Common myeloid progenitor, CD34-positive (primary cell): ENCODE measurements around the gene FAM163B.

ENCODE experiments used
- CTCF ChIA-PET: fragments of 350-600 bp; sonication (Branson Sonifier 250); formaldehyde crosslinking; loops from one replicate; lab custom pipeline; 2021; ENCODE audit warnings: antibody characterized with exemption; lab: Charles Lee
- POLR2A ChIA-PET: fragments of 350-600 bp; sonication (Branson Sonifier 250); formaldehyde crosslinking; loops from one replicate; lab custom pipeline; 2021; ENCODE audit warnings: antibody characterized with exemption; lab: Charles Lee
- DNase-seq, 3 donors: peaks; one replicate each; pipeline versions ENCODE4 v3.0.0 to v3.0.0-alpha.2; 2013
- H3K27ac ChIP-seq, 2 experiments: 1 replicate in 1 of 2; 2 replicates in 1 of 2; pipeline ENCODE4 v1.7.0; 2013; ENCODE audit warnings: inconsistent platforms in 2 of 2, low read length in 2 of 2, mild to moderate bottlenecking in 2 of 2, low read depth in 1 of 2, moderate library complexity in 1 of 2; ENCODE audit not compliant: severe bottlenecking in 2 of 2, insufficient read depth in 1 of 2, poor library complexity in 1 of 2
- H3K27me3 ChIP-seq, 5 experiments: replicated peaks in 2 of 5; 1 replicate in 3 of 5; 2 replicates in 2 of 5; pipeline versions ENCODE4 v1.6.1 to v1.7.0; 2013; ENCODE audit warnings: low read length in 4 of 5, mild to moderate bottlenecking in 2 of 5, moderate library complexity in 2 of 5, inconsistent platforms in 1 of 5; ENCODE audit not compliant: insufficient read depth in 5 of 5, control insufficient read depth in 4 of 5
- H3K36me3 ChIP-seq, 4 experiments: 1 replicate in 2 of 4; 2 replicates in 2 of 4; pipeline versions ENCODE4 v1.6.1 to v1.7.0; 2013; ENCODE audit warnings: low read length in 3 of 4, control low read depth in 1 of 4, mild to moderate bottlenecking in 1 of 4; ENCODE audit not compliant: control insufficient read depth in 4 of 4, insufficient read depth in 4 of 4
- H3K4me1 ChIP-seq, 4 experiments: 1 replicate in 3 of 4; 2 replicates in 1 of 4; pipeline versions ENCODE4 v1.6.1 to v1.7.1; 2013; ENCODE audit warnings: low read length in 3 of 4, mild to moderate bottlenecking in 3 of 4, control low read depth in 1 of 4, inconsistent platforms in 1 of 4, moderate library complexity in 1 of 4; ENCODE audit not compliant: control insufficient read depth in 4 of 4, insufficient read depth in 4 of 4; ENCODE audit errors: control extremely low read depth in 1 of 4
- H3K4me3 ChIP-seq, 7 experiments: 1 replicate in 4 of 7; 2 replicates in 3 of 7; pipeline versions ENCODE4 v1.5.1 to v1.7.0; 2013; ENCODE audit warnings: mild to moderate bottlenecking in 7 of 7, low read length in 6 of 7, moderate library complexity in 6 of 7, inconsistent platforms in 2 of 7, low read depth in 2 of 7, control low read depth in 1 of 7; ENCODE audit not compliant: insufficient read depth in 4 of 7, control insufficient read depth in 1 of 7; ENCODE audit errors: extremely low read depth in 1 of 7
- H3K9me3 ChIP-seq, 5 experiments: 1 replicate in 4 of 5; 2 replicates in 1 of 5; pipeline versions ENCODE4 v1.6.1 to v1.7.1; 2013; ENCODE audit warnings: low read length in 4 of 5, mild to moderate bottlenecking in 2 of 5, inconsistent platforms in 1 of 5, low read depth in 1 of 5, moderate library complexity in 1 of 5; ENCODE audit not compliant: control insufficient read depth in 4 of 5, insufficient read depth in 2 of 5; ENCODE audit errors: control extremely low read depth in 1 of 5
- WGBS: methylation state at CpG from one replicate; pipeline ENCODE4 v1.1.5; 2013; ENCODE audit not compliant: insufficient coverage; 5-methylcytosine and 5-hydroxymethylcytosine counted together

The FAM163B gene

DNA sequence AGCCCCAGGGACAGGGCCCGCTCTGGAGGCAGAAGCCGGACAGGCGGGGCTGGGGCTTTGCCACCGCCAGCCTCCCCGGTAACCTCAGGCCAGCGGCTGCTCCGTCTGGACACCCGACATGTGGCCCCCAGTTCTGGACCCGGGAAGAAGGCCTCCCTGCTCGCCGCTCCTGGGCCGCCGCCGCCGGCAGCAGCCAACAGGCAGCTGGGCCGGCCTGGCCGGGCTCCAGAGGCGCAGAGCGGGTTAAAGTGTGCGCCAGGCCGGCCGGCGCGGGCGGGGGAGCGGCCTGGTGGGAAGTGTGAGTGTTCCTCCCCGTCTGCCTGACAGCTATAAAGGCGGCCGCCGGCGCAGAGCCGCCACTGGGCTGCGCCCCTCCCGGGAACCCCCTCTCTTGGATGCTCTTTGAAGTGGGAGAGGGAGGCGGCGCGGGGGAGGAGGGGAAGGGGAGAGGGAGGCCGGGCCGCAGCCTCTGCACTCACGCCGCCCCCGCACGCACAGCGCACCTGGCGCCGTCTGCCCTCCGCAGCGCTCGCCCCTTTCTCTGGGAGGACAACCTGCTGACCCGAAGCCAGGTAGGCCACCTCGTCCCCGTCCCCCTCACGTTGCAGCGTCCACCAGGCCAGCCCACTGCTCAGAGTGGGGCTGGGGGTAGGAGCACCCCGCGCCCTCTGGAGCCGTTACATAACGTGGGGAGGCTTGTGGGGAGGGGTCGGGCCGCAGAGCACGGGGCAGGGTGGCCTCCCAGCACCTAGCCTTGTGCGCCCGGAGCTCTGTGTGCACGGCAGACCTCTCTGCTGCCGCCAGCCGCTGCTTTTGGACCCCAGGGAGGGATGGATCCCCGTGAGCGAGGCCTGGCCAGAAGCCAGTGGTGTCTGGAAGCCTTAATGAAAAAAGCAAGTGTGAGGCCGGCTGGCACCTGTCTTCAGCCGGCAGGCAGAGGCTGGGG is 74.6 kb downstream of the FAM163B start, which contains the start of gene ADAMTSL2:
TSS of gene ADAMTSL2 (plus strand) at position 359 of the 946 bp plus-strand sequence. CDS start 2,009 bp downstream, outside the sequence.
- 4% methylated on average over 41 of the region's 70 CpGs for WGBS
- Histone ChIP-seq H3K4me1 (peaks cover 0 to 35% (median 27%) of the 10 kb centered on the region in 4 experiments), H3K36me3 (no peaks in the 10 kb centered on the region), H3K9me3 (no peaks in the 10 kb centered on the region), H3K4me3 (peak within 1 kb of the TSS in 2 of 7 experiments; percentile 46 to 49), H3K27ac (no peak within 1 kb of the TSS), H3K27me3 (peaks cover 0 to 58% (median 11%) of the 10 kb centered on the region in 5 experiments)
- POLR2A ChIA-PET, result interaction anchor here (0.7 to 1.0 kb wide), 2 partner anchors 9 to 50 kb away, joined by 3 read pairs; no protein-coding TSS in a partner anchor
- CTCF ChIA-PET, result interaction anchor here (0.9 to 5.7 kb wide), 8 partner anchors 16 to 226 kb away, joined by 3 to 39 read pairs (median 5); no protein-coding TSS in a partner anchor
- DNase-seq, result peak; percentile 39 to 75 (median 74)

DNA sequence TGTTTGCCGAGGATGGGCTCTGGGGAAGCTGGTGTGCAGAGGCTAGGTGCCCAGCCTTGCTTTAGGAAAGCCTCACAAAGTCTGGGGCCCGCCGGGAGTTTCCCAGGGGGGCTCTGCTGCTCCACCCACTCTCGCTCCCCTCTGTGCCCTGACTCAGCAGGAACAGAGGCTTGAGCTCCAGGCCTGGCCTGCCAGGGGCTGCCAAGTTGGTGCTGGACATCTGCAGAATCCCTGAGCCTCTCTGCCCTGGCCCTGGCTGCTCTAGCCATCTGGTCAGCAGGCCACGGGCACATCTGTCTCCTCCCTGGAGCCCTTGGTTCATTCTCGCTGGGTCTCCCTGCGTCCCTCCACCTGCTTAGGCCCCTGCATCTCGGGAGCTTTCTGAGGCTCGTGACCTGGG is 75.3 kb downstream of the FAM163B start:
- POLR2A ChIA-PET, result interaction anchor here (0.7 to 1.0 kb wide), 2 partner anchors 10 to 51 kb away, joined by 3 read pairs; no protein-coding TSS in a partner anchor
- H3K4me1 ChIP-seq, result peaks cover 0 to 29% (median 23%) of the 10 kb centered on the region in 4 experiments
- WGBS, result 37% methylated on average over 9 of the region's 9 CpGs
- peak in 2 of 3 donors; percentile 55 to 61 for DNase-seq
- H3K27ac ChIP-seq, result no peak overlapping the region
- CTCF ChIA-PET, result interaction anchor here (0.9 to 5.7 kb wide), 10 partner anchors 17 to 227 kb away, joined by 3 to 39 read pairs (median 4); no protein-coding TSS in a partner anchor
- H3K36me3 ChIP-seq, result no peaks in the 10 kb centered on the region
- peak overlapping the region in 2 of 7 experiments; percentile 46 to 49 for H3K4me3 ChIP-seq
- H3K27me3 ChIP-seq, result peaks cover 0 to 51% (median 11%) of the 10 kb centered on the region in 5 experiments
- no peaks in the 10 kb centered on the region for H3K9me3 ChIP-seq

DNA sequence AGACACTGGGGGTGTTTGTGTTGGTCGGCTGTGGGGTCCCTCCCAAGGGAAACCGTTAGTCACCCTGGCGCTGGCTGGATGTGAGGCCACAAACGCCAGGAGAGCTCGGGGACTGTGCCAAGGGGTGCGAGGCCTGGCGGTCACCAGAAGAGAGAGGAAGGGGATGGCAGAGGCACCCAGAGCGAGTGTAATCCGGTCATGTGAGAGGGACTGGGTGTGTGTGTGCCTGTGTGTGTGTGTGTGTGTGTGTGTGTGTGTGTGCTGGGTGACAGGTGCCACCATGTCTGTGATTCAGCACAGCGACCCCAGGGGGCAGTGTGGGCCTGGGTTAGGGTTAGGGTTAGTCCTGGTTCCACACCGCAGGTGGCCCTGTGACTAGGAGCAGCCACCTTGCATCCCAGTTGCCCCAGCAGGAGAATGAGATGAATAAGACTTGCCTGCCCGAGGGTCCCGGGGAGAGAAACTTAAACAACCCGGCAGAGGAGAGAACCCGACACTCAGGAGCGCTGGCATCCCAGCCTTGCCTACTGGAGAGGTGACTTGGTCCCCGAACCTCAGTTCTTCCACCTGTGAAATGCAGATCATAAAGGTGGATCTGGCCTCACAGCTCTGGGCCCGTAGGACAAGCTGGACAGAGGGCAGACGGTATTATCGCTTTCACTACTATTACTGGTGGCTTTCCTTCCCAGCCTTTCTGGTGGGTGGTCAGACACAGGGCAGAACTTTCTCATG is 76.1 kb downstream of the FAM163B start:
- DNase-seq, result peak; percentile 85 to 91 (median 90)
- Histone ChIP-seq H3K4me1 (peaks cover 0 to 28% (median 23%) of the 10 kb centered on the region in 4 experiments), H3K4me3 (no peak overlapping the region), H3K27ac (no peak overlapping the region), H3K36me3 (no peaks in the 10 kb centered on the region), H3K27me3 (peaks cover 0 to 43% (median 11%) of the 10 kb centered on the region in 5 experiments), H3K9me3 (no peaks in the 10 kb centered on the region)
- WGBS, result 44% methylated on average over 19 of the region's 20 CpGs
- POLR2A ChIA-PET, result interaction anchor here (1.0 kb wide), 1 partner anchor 52 kb away, joined by 3 read pairs; no protein-coding TSS in a partner anchor
- CTCF ChIA-PET, result interaction anchor here (0.9 to 5.7 kb wide), 15 partner anchors 9 to 228 kb away, joined by 3 to 39 read pairs (median 3); partner anchors contain the start of gene MYMK

DNA sequence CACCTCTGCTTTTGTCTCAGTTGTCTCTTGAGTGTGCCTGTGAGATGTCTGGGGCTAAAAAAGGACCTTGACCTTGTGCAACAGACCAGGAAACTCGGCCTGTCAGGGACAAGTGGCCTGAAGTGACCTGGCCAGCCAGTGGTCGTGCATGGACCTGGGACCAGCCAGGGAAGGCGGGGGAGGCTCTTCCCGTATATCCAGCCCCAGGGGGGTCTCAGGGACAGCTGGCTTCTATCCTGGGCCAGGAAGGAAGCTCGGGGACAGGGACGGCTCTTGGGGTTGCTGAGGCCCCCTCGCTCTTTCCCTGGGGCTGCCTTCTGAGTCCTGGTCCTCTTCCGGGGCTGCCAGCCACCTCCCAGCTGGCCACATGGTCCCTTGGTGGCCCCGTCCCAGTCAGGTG is 77.9 kb downstream of the FAM163B start:
- ChIA-PET POLR2A (no interaction called here), CTCF (interaction anchor here (0.6 to 5.7 kb wide), 4 partner anchors 17 to 262 kb away, joined by 3 to 39 read pairs (median 3); no protein-coding TSS in a partner anchor)
- 95% methylated on average over 9 of the region's 9 CpGs for WGBS
- no peaks in the 10 kb centered on the region for H3K9me3 ChIP-seq
- H3K27ac ChIP-seq, result no peak overlapping the region
- no peak for DNase-seq
- H3K27me3 ChIP-seq, result peaks cover 0 to 27% (median 10%) of the 10 kb centered on the region in 5 experiments
- no peaks in the 10 kb centered on the region for H3K36me3 ChIP-seq
- H3K4me3 ChIP-seq, result no peak overlapping the region
- peaks cover 0 to 34% (median 31%) of the 10 kb centered on the region in 4 experiments for H3K4me1 ChIP-seq

DNA sequence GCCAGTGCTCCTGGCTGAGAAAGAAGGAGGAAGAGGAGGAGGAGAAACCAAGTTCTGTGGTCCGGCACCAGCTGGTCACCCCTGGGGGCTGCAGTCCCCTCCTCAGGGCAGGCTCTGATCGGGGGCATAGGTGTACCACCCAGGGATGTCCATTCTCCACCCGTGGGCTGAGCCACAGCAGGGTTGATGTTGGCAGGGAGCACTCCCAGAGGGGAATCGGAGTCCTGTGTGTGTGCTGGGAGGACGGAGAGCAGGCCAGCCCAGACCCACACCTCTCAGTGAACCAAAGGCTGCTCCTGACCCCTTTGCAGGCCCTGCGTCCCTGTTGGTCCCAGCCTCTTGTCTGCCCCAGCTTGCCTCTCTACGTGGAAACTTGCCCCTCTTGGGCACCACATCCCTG is 79.3 kb downstream of the FAM163B start:
- WGBS, result 98% methylated on average over 5 of the region's 7 CpGs
- H3K4me3 ChIP-seq, result no peak overlapping the region
- ChIA-PET POLR2A (interaction anchor here (0.8 to 1.2 kb wide), 2 partner anchors 12 to 61 kb away, joined by 3 read pairs; no protein-coding TSS in a partner anchor), CTCF (interaction anchor here (1.2 to 5.7 kb wide), 3 partner anchors 10 to 196 kb away, joined by 3 to 39 read pairs (median 4); no protein-coding TSS in a partner anchor)
- no peaks in the 10 kb centered on the region for H3K36me3 ChIP-seq
- H3K4me1 ChIP-seq, result peaks cover 0 to 32% (median 29%) of the 10 kb centered on the region in 4 experiments
- H3K27ac ChIP-seq, result no peak overlapping the region
- no peak for DNase-seq
- H3K9me3 ChIP-seq, result no peaks in the 10 kb centered on the region
- peaks cover 0 to 15% (median 8%) of the 10 kb centered on the region in 5 experiments for H3K27me3 ChIP-seq

DNA sequence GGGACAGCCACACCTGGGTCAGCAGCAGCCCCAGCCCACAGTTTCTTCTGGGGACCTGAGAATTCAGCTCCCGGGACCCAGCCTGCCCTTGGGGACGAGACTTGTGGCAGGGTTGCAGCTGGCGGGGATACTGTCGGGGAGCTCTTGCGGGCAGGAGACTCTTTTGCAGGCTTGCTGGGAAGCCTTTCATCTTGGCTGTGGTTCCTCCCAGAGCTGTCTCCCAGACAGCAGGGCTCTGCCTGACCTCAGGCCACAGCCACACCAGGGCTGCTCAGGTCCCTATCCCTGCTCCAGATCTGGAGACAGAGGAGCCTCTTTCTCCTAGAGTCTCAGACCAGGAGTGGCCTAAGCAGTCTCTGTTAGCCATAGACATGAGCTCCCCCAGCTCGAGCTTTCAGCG is 79.7 kb downstream of the FAM163B start:
- Histone ChIP-seq H3K4me3 (no peak overlapping the region), H3K4me1 (peaks cover 0 to 29% (median 26%) of the 10 kb centered on the region in 4 experiments), H3K9me3 (no peaks in the 10 kb centered on the region), H3K27ac (no peak overlapping the region), H3K27me3 (peaks cover 0 to 12% (median 7%) of the 10 kb centered on the region in 5 experiments), H3K36me3 (no peaks in the 10 kb centered on the region)
- 93% methylated on average over 5 of the region's 7 CpGs for WGBS
- DNase-seq, result no peak
- CTCF ChIA-PET, result interaction anchor here (0.9 to 5.7 kb wide), 4 partner anchors 9 to 197 kb away, joined by 3 to 39 read pairs (median 4); no protein-coding TSS in a partner anchor
- POLR2A ChIA-PET, result interaction anchor here (1.2 kb wide), 1 partner anchor 11 kb away, joined by 3 read pairs; no protein-coding TSS in a partner anchor
